GM21367 (cell line): ENCODE measurements around the gene FKBP1A.
"Not testable (repeated sequence)": the region's sequence is repeated elsewhere in the genome, so short reads cannot be mapped to it uniquely, and the experiment has no call there.

Experiments
- ATAC-seq: cut with Tn5 transposase; IDR thresholded peaks from one replicate; pipeline ENCODE4 v1.9.1; 2021; ENCODE audit not compliant: unreplicated experiment

The FKBP1A gene

GRCh38 chr20:1417273-1417672 lies 24.4 kb upstream of the FKBP1A start:
- no peak for ATAC-seq

GRCh38 chr20:1415667-1416468 lies 23.0 kb upstream of the FKBP1A start:
- no peak for ATAC-seq

- no peak for ATAC-seq
Observed at GRCh38 chr20:1414982-1415381, 22.1 kb upstream of the FKBP1A start.

- no peak for ATAC-seq
Observed at GRCh38 chr20:1405801-1406200, 12.9 kb upstream of the FKBP1A start.

- ATAC-seq = no peak
Observed at GRCh38 chr20:1403624-1404023, 10.8 kb upstream of the FKBP1A start.

- no peak for ATAC-seq
Observed at GRCh38 chr20:1402149-1402548, 9.3 kb upstream of the FKBP1A start.

GRCh38 chr20:1401451-1401907 lies 8.6 kb upstream of the FKBP1A start:
- ATAC-seq = no peak

- ATAC-seq = not testable (repeated sequence)
Observed at GRCh38 chr20:1399678-1400366, 7.0 kb upstream of the FKBP1A start.

- not testable (repeated sequence) for ATAC-seq
Observed at GRCh38 chr20:1398185-1398584, 5.3 kb upstream of the FKBP1A start.

- no peak for ATAC-seq
Observed at GRCh38 chr20:1397710-1398109, 4.9 kb upstream of the FKBP1A start.

- no peak for ATAC-seq
Observed at GRCh38 chr20:1396702-1397101, 3.8 kb upstream of the FKBP1A start.

- no peak for ATAC-seq
Observed at GRCh38 chr20:1396264-1396663, 3.4 kb upstream of the FKBP1A start.

GRCh38 chr20:1394686-1395085 lies 1.8 kb upstream of the FKBP1A start:
- no peak for ATAC-seq

- no peak for ATAC-seq
Observed at GRCh38 chr20:1393507-1393882, 641 bp upstream of the FKBP1A start.

- ATAC-seq = no peak
Observed at GRCh38 chr20:1392443-1392692, 486 bp downstream of the FKBP1A start.

- ATAC-seq = no peak
Observed at GRCh38 chr20:1391640-1392442, 1.0 kb downstream of the FKBP1A start.

- no peak for ATAC-seq
Observed at GRCh38 chr20:1390581-1391403, 2.1 kb downstream of the FKBP1A start.

- ATAC-seq = no peak
Observed at GRCh38 chr20:1389703-1390580, 2.9 kb downstream of the FKBP1A start.

GRCh38 chr20:1388741-1389483 lies 3.9 kb downstream of the FKBP1A start:
- ATAC-seq = no peak
